HG03442 (cell line): ENCODE measurements around the gene PIBF1.
A peak's percentile ranks its signal among the peaks of the same experiment; 100 is the strongest.

Experiments
- ATAC-seq: cut with Tn5 transposase; IDR thresholded peaks from one replicate; pipeline ENCODE4 v1.9.1; 2021; ENCODE audit warnings: mild to moderate bottlenecking, moderate library complexity; ENCODE audit not compliant: unreplicated experiment

Gene PIBF1

DNA sequence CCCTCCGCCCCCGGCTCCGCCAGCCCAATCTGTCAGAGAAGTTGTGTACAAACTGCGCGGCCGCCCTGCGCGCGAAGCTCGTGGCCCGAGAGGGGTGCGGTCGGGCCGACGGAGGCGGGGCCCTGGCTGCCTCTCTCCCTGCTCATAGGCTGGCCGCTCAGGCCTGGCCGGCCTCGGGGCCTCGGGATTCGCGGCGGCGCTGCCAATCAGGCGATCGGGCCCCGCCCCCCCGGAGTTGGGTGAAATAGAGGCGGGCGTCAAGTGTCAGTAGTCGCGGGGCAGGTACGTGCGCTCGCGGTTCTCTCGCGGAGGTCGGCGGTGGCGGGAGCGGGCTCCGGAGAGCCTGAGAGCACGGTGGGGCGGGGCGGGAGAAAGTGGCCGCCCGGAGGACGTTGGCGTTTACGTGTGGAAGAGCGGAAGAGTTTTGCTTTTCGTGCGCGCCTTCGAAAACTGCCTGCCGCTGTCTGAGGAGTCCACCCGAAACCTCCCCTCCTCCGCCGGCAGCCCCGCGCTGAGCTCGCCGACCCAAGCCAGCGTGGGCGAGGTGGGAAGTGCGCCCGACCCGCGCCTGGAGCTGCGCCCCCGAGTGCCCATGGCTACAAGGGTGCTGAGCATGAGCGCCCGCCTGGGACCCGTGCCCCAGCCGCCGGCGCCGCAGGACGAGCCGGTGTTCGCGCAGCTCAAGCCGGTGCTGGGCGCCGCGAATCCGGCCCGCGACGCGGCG is 277.0 kb downstream of the PIBF1 start, which contains the start of gene KLF5:
Gene KLF5 (plus strand): TSS at position 270 of the 724 bp plus-strand sequence. CDS start 323 bp downstream, at position 593.
- ATAC-seq = peak; percentile 97

DNA sequence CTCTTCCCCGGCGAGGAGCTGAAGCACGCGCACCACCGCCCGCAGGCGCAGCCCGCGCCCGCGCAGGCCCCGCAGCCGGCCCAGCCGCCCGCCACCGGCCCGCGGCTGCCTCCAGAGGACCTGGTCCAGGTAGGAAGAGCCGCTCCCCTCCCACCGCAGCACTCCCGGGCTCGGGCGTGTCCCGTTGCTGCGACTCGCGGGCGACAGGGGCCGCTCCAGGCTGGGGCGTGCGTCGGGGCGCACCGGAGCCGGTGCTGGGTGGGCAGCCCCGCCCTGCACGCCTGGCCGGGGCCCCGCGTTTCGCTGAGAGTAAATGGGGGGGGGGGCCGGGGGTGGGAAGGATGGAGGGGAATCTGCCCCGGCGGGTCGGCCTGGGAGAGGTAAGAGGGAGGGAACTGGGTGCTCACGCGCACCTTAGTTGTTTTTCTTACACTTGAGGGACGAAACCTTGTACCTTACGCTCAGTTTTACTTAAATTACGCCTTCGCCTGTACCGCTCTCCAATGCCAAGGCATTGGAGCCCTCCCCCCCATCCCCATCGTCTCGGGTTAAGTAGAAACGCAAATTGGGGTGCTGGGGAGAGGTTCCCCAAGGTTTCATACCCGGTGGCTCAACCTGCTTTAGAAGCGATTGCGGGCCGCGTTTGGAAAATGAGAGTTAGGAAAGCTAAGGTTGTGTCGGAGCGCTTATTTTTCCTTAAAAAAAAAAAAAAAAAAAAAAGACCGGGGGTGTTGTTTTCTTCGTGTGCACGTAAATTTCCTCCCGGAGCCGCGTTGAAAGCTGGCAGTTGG is 277.7 kb downstream of the PIBF1 start:
- ATAC-seq = peak; percentile 35

DNA sequence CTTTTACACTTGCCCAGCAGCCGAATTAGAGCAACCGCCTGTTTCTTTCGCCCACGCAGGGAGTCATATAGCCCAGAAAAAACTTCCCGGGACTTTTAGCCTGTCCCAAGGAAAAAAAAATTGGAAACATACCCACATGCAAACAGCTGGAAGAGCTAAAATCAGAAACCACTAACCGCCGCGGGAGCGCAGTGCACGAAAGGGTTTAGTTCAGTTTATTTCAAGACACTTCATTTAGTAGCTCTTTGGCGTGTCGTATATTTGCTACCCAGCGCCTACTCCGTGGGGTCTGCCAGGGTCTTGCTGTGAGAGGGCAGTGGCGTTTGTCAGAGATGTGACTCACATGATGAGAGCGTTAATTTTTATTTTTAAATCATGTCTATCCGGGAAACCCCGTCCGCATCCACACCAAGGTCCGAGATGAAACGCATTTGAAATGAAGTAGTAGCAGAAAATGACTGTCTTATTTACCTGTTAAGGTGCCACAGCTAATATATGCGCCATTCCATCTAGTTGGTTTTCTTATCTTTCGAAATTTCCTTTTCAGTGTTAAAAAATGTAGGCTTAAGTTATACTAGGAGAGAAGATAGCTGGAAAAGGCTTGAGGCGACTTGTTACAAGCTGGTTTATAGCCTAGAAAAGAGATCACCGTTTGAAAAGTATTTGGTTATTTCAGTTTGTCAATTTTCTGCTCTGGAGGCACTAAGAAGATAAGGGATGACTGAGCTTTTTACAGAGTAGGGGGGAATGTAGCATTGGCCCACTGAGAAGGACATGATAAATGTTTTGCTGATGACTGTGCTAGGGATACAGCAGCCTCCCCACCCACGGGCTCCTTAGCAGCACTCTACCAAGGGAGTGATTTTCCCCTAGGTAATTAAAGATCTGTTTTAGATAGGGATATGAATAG is 278.6 kb downstream of the PIBF1 start:
- no peak for ATAC-seq

DNA sequence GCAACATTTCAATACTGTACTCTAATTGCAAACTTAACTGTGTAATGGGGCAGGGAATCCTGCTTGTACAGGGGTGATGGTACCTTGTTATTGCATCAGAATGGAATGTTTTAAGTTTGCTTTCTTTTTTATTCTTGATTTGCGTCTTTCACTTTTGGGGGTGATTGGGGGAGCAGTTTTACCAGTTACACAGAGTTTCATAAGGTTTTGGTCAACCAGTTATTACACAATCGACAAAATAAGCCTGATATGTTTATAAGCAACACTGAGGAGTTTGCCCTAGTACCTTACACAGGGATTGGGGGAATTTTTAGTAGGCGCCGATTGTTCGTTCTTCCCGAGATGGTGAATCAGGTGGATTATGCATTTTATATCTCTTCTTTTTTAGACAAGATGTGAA is 279.5 kb downstream of the PIBF1 start:
- no peak for ATAC-seq

DNA sequence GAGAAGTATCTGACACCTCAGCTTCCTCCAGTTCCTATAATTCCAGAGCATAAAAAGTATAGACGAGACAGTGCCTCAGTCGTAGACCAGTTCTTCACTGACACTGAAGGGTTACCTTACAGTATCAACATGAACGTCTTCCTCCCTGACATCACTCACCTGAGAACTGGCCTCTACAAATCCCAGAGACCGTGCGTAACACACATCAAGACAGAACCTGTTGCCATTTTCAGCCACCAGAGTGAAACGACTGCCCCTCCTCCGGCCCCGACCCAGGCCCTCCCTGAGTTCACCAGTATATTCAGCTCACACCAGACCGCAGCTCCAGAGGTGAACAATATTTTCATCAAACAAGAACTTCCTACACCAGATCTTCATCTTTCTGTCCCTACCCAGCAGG is 279.9 kb downstream of the PIBF1 start:
- no peak for ATAC-seq

DNA sequence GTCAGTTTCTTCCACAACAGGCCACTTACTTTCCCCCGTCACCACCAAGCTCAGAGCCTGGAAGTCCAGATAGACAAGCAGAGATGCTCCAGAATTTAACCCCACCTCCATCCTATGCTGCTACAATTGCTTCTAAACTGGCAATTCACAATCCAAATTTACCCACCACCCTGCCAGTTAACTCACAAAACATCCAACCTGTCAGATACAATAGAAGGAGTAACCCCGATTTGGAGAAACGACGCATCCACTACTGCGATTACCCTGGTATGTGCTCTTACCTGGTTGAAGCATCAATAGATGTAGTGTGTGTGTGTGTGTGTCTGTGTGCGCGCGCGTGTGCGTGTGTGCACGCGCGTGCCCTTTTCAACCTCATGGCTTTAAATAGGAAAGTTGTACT is 280.5 kb downstream of the PIBF1 start:
- ATAC-seq = no peak

DNA sequence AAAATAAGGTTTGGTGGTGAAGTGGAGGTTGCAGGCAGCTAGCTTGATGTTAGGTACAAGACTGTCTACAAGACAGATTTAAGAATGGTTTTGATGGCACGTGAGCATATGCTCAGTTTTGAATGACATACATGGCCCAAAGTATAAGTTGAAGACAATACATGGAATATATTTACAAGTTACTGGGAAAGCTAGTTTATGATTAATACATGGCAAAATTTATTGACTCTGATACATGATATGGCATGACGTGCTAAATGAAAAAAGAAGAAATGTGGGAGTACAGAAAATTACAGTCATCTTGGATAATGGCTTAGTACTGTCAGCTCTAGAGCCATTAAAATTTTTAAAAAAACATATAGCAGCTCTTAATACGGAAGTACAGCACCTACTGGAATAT is 281.2 kb downstream of the PIBF1 start:
- no peak for ATAC-seq

DNA sequence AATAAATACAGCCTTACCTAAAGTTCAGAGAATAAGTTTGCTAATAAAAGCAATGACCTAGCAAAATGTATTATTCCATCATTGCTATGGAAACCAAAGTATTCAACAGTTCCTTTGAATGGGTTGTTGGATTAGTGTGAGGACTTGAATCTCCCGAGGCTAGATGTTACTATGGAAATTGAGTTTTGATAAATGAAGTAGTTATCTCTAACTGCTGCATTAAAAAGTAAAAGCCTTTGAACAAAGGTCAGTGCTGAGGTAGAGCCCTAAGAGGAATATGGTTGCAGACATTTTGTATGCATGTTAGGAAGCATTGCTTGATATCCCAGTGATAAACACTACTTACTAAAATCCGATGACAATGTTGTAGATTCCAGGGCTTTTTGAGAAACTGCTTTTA is 283.1 kb downstream of the PIBF1 start:
- ATAC-seq = no peak

DNA sequence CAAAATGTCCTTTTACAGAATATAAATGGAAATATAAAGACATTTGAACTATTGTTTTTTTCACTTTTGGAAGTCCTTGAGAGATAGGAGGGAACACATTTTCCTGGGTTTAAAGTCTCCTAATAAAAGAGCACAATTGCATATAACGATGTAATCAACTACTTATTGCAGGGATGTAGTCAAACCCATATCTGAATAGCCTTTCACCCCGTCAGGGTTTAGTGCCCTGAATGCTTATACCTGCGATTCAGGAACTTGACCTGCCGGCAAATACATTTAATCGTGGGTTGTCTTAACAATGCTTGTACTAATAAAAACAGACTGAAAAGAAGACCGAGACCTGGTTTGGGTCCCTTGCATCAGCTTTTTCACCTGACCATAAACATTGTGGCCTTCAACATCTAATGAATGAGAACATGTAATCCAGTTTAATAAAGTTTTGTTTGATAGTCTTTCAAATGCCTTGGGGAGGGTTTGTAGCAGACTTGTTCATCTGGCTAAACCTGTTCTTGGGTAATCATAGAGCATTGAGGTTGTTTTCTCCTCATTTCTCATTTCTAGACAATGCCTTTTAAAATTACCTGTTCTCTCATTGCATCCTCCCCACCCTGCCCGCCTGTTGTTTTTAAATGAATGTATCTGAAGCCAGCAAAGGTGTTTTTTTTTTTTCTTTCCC is 283.9 kb downstream of the PIBF1 start:
- ATAC-seq = no peak
